H9 (cell line): ENCODE measurements around the gene GSTT2. TPM values are rescaled to one million over a fixed set of nuclear protein-coding genes. Genes with fewer than 3 reads are reported as not detected.

Source experiments
- DNase-seq: peaks from one replicate; pipeline ENCODE4 v3.0.0-alpha.2; 2017
- H2AFZ ChIP-seq: one replicate; pipeline ENCODE4 v1.6.1; 2013; ENCODE audit warnings: mild to moderate bottlenecking, low read length, control low read depth, moderate library complexity
- H2AK5ac ChIP-seq: 2 replicates; pipeline ENCODE4 v1.6.1; 2013; ENCODE audit warnings: low read length, control low read depth, mixed read lengths; ENCODE audit not compliant: insufficient read length
- H2BK120ac ChIP-seq: one replicate; pipeline ENCODE4 v1.6.1; 2013; ENCODE audit warnings: low read depth, mild to moderate bottlenecking, low read length, control low read depth, inconsistent platforms; ENCODE audit not compliant: poor library complexity, severe bottlenecking
- H2BK12ac ChIP-seq: 2 replicates; pipeline ENCODE4 v1.6.1; 2013; ENCODE audit warnings: low read length, control low read depth, mixed read lengths, low read depth; ENCODE audit not compliant: insufficient read length
- H2BK15ac ChIP-seq: 2 replicates; pipeline ENCODE4 v1.6.1; 2013; ENCODE audit warnings: low read depth, low read length, control low read depth
- H2BK20ac ChIP-seq: one replicate; pipeline ENCODE4 v1.6.1; 2013; ENCODE audit warnings: low read depth, mild to moderate bottlenecking, low read length, control low read depth, inconsistent platforms; ENCODE audit not compliant: poor library complexity, severe bottlenecking
- H2BK5ac ChIP-seq: 2 replicates; pipeline ENCODE4 v1.6.1; 2013; ENCODE audit warnings: low read length, control low read depth, mixed read lengths; ENCODE audit not compliant: insufficient read length
- H3K14ac ChIP-seq: 2 replicates; pipeline ENCODE4 v1.6.1; 2013; ENCODE audit warnings: low read length, control low read depth; ENCODE audit not compliant: insufficient read depth
- H3K18ac ChIP-seq: 2 replicates; pipeline ENCODE4 v1.6.1; 2013; ENCODE audit warnings: low read depth, mild to moderate bottlenecking, mixed read lengths, low read length, control low read depth; ENCODE audit not compliant: insufficient read length
- H3K23ac ChIP-seq: 2 replicates; pipeline ENCODE4 v1.6.1; 2013; ENCODE audit warnings: low read length, control low read depth, mixed read lengths, low read depth; ENCODE audit not compliant: insufficient read length
- H3K23me2 ChIP-seq: 2 replicates; pipeline ENCODE4 v1.6.1; 2013; ENCODE audit warnings: low read depth, mild to moderate bottlenecking, mixed read lengths, low read length, control low read depth; ENCODE audit not compliant: insufficient read length, poor library complexity, severe bottlenecking
- H3K27ac ChIP-seq: 2 replicates; pipeline ENCODE4 v1.5.1; 2013; ENCODE audit warnings: low read length, control low read depth, mixed read lengths, low read depth; ENCODE audit not compliant: insufficient read length
- H3K27me3 ChIP-seq: 2 replicates; pipeline ENCODE4 v1.6.1; 2013; ENCODE audit warnings: low read length, control low read depth, inconsistent platforms; ENCODE audit not compliant: insufficient read depth
- H3K4ac ChIP-seq: 2 replicates; pipeline ENCODE4 v1.6.1; 2013; ENCODE audit warnings: low read depth, mild to moderate bottlenecking, control low read depth, inconsistent platforms, low read length, moderate library complexity
- H3K4me1 ChIP-seq: 2 replicates; pipeline ENCODE4 v1.6.1; 2013; ENCODE audit warnings: low read length, control low read depth, inconsistent platforms; ENCODE audit not compliant: insufficient read depth
- H3K4me2 ChIP-seq: 2 replicates; pipeline ENCODE4 v1.6.1; 2013; ENCODE audit warnings: low read length, control low read depth, mixed read lengths; ENCODE audit not compliant: insufficient read length, insufficient read depth
- H3K56ac ChIP-seq: 2 replicates; pipeline ENCODE4 v1.6.1; 2013; ENCODE audit warnings: low read depth, mild to moderate bottlenecking, mixed read lengths, low read length, control low read depth; ENCODE audit not compliant: insufficient read length
- H3K79me1 ChIP-seq: 2 replicates; pipeline ENCODE4 v1.6.1; 2013; ENCODE audit warnings: low read depth, mild to moderate bottlenecking, moderate library complexity, low read length, control low read depth, inconsistent platforms; ENCODE audit not compliant: insufficient read depth, poor library complexity, severe bottlenecking
- H3K79me2 ChIP-seq: 2 replicates; pipeline ENCODE4 v1.6.1; 2013; ENCODE audit warnings: low read length, control low read depth, inconsistent platforms; ENCODE audit not compliant: insufficient read depth
- H3K9ac ChIP-seq: 2 replicates; pipeline ENCODE4 v1.6.1; 2013; ENCODE audit warnings: low read length, control low read depth, mixed read lengths; ENCODE audit not compliant: insufficient read length; ENCODE audit errors: extremely low read depth
- H3K9me3 ChIP-seq: one replicate; pipeline ENCODE4 v1.6.1; 2013; ENCODE audit warnings: low read depth, low read length, inconsistent platforms; ENCODE audit not compliant: control insufficient read depth
- H3T11ph ChIP-seq: one replicate; pipeline ENCODE4 v1.6.1; 2013; ENCODE audit warnings: mild to moderate bottlenecking, low read length, control low read depth, inconsistent platforms
- H4K20me1 ChIP-seq: one replicate; pipeline ENCODE4 v1.6.1; 2013; ENCODE audit not compliant: control insufficient read depth, insufficient read length, insufficient read depth
- H4K5ac ChIP-seq: 2 replicates; pipeline ENCODE4 v1.6.1; 2013; ENCODE audit warnings: low read depth, mild to moderate bottlenecking, mixed read lengths, low read length, control low read depth; ENCODE audit not compliant: insufficient read length
- H4K8ac ChIP-seq: replicated peaks from 2 replicates; pipeline ENCODE4 v1.6.1; 2013; ENCODE audit warnings: low read length, control low read depth, mixed read lengths, low read depth; ENCODE audit not compliant: insufficient read length
- H4K91ac ChIP-seq: 2 replicates; pipeline ENCODE4 v1.6.1; 2013; ENCODE audit warnings: low read depth, mild to moderate bottlenecking, moderate library complexity, mixed read lengths, low read length, control low read depth; ENCODE audit not compliant: insufficient read length
- H3K27ac Mint-ChIP-seq, 3 experiments: 2 replicates in 2 of 3; 3 replicates in 1 of 3; pipeline ENCODE4 v1.8.0; 2020 to 2021; ENCODE audit warnings: mixed read lengths in 3 of 3, mild to moderate bottlenecking in 1 of 3, moderate library complexity in 1 of 3
- H3K27me3 Mint-ChIP-seq: 2 replicates; pipeline ENCODE4 v1.8.0; 2021; ENCODE audit warnings: low read depth, mild to moderate bottlenecking, moderate library complexity, mixed read lengths
- H3K36me3 Mint-ChIP-seq, 3 experiments: 2 replicates in 2 of 3; 3 replicates in 1 of 3; pipeline ENCODE4 v1.8.0; 2020 to 2021; ENCODE audit warnings: low read depth in 3 of 3, mixed read lengths in 3 of 3; ENCODE audit not compliant: insufficient read depth in 1 of 3
- H3K4me1 Mint-ChIP-seq, 2 experiments: 2 replicates each; pipeline ENCODE4 v1.8.0; 2020; ENCODE audit warnings: mixed read lengths in 2 of 2
- H3K4me3 Mint-ChIP-seq, 2 experiments: 2 replicates in 1 of 2; 3 replicates in 1 of 2; pipeline ENCODE4 v1.8.0; 2020 to 2021; ENCODE audit warnings: mild to moderate bottlenecking in 2 of 2, mixed read lengths in 2 of 2, moderate library complexity in 1 of 2
- H3K9me3 Mint-ChIP-seq, 2 experiments: 2 replicates in 1 of 2; 3 replicates in 1 of 2; pipeline ENCODE4 v1.8.0; 2020; ENCODE audit warnings: mild to moderate bottlenecking in 2 of 2, mixed read lengths in 2 of 2, moderate library complexity in 1 of 2
- CTCF ChIP-seq: fragments of 200-600 bp; sonication (generic); conservative IDR thresholded peaks from 3 replicates; pipeline ENCODE4 v1.8.0; 2021; ENCODE audit warnings: antibody characterized with exemption, mild to moderate bottlenecking
- WGBS: extraction: QIAGEN DNeasy Blood & Tissue Kit; methylation state at CpG from one replicate; pipeline ENCODE4 v1.1.7; 2013; ENCODE audit warnings: missing lambda C conversion rate, low lambda C conversion rate, mixed read lengths; ENCODE audit not compliant: insufficient read length; ENCODE audit errors: extremely low coverage; 5-methylcytosine and 5-hydroxymethylcytosine counted together
- total RNA-seq: library from RNA; stranded (reverse); gene quantifications from 2 replicates; pipeline ENCODE4 v1.2.1, GENCODE V29; 2021

Gene GSTT2
- total RNA-seq, 1 experiment from 2014 or later = 0.22 TPM

GRCh38 chr22:24006207-24006913 is 26.4 kb downstream of the GSTT2 start:
- Histone ChIP-seq H2BK12ac (no peak overlapping the region), H3K27ac (no peak overlapping the region), H3K79me2 (no peaks in the 10 kb centered on the region), H2BK5ac (no peak overlapping the region), H4K8ac (no peak overlapping the region), H4K5ac (no peak overlapping the region), H3K4me1 (peaks cover 1% of the 10 kb centered on the region; the same call in 1 of the 2 replicates), H3K23me2 (no peaks in the 10 kb centered on the region), H4K91ac (no peak overlapping the region), H3K23ac (no peak overlapping the region), H3K27me3 (no peaks in the 10 kb centered on the region; the same call in 1 of the 2 replicates), H4K20me1 (peaks cover 2% of the 10 kb centered on the region), H2BK15ac (no peak overlapping the region), H3K4me2 (no peak overlapping the region), H3K9me3 (no peaks in the 10 kb centered on the region), H3K4ac (no peak overlapping the region), H2AFZ (no peak overlapping the region), H2AK5ac (no peak overlapping the region), H3K14ac (no peak overlapping the region; the same call in 1 of the 2 replicates), H3K9ac (no peak overlapping the region), H3K79me1 (no peaks in the 10 kb centered on the region), H3K18ac (no peak overlapping the region), H2BK120ac (no peak overlapping the region), H3K56ac (no peak overlapping the region), H3T11ph (no peak overlapping the region), H2BK20ac (no peak overlapping the region)
- H3K4me1 Mint-ChIP-seq = peaks cover 9 to 20% of the 10 kb centered on the region in 2 experiments
- H3K9me3 Mint-ChIP-seq = peaks cover 0 to 4% of the 10 kb centered on the region in 2 experiments; a peak in 2 of 5 replicates
- no peak overlapping the region; a peak in 1 of 7 replicates for H3K27ac Mint-ChIP-seq
- DNase-seq = no peak
- peaks cover 11% of the 10 kb centered on the region for H3K27me3 Mint-ChIP-seq
- H3K4me3 Mint-ChIP-seq = no peak overlapping the region
- WGBS = no CpG with 5 or more reads among the region's 10 CpGs
- H3K36me3 Mint-ChIP-seq = no peaks in the 10 kb centered on the region; a peak in 3 of 7 replicates
- TF ChIP-seq CTCF = no peak
